D721Med (cell line): ENCODE results near the gene NPIPA8.
"Not testable (repeated sequence)": the region's sequence is repeated elsewhere in the genome, so short reads cannot be mapped to it uniquely, and the experiment has no call there.

Experiments used
- DNase-seq: peaks from one replicate; pipeline ENCODE4 v3.0.0; 2011; ENCODE audit warnings: low spot score; ENCODE audit not compliant: insufficient read length
- FAIRE-seq: peaks from 2 replicates; lab custom pipeline; 2011; peaks lifted over from hg19 to GRCh38; lab: Jason Lieb, UNC

The NPIPA8 gene

DNA sequence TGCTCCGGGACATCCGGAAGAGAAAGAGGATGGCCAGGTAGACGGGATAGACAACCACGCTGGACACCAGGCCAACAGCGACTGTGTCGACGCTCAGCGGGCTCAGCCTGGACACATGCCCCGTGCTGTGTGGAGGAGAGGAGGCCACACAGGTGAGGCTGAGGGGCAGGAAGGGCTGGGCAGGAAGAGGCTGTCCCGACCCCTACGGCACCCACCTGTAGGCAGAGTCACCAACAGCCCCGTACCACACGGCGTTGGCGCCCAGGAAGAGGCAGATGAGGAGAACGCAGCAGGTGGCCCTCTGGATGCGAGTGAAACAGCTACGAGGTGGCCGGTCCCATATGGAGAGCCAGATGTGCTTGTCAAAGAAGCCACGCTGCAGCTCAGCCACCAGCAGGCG, at the start of gene NPIPA8:
Gene NPIPA8, minus strand, starts transcription at position 101 of the 400 bp plus-strand sequence. CDS start 4,074 bp downstream, outside the sequence.
- not testable (repeated sequence) for DNase-seq, FAIRE-seq

DNA sequence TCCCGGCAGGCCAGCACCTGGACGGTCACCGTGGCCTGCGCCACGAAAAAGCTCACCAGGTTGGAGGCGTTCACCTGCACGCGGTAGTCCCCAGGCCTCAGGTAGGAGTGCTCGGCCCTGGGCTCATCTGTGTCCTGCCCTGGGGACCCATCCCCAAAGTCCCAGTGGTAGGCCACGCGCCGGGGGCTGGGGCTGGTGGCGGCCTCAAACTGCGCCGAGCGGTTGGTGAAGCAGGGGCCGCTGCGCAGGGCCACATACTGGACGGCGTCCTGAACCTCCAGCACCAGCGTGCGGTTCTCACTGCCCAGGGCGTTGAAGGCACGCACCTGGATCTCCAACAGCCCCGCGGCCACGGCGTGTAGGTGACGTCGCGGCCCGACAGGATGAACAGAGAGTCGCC, 48.7 kb upstream of the NPIPA8 start:
- not testable (repeated sequence) for FAIRE-seq, DNase-seq

DNA sequence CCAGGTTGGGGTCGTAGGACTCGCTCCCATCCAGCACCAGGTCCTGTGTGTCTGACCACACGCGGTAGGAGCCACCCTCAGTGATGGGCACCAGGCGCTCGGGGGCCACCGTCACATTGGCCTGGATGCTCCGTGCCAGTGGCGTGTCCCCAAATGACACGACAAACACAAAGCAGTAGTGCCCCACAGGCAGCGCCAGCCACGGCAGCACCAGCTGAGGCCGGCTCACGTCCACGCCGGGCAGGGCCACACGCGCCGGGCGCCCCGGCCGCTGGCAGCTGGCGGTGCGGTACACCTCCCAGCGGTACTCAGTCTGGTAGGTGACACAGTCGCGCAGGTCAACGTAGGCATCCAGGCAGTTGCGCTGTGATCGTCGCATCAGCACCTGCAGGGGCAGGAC, 48.3 kb upstream of the NPIPA8 start:
- not testable (repeated sequence) for FAIRE-seq, DNase-seq

- FAIRE-seq, DNase-seq: not testable (repeated sequence)
Measured at GRCh38 chr16:18384098-18384636, 47.6 kb upstream of the NPIPA8 start.

DNA sequence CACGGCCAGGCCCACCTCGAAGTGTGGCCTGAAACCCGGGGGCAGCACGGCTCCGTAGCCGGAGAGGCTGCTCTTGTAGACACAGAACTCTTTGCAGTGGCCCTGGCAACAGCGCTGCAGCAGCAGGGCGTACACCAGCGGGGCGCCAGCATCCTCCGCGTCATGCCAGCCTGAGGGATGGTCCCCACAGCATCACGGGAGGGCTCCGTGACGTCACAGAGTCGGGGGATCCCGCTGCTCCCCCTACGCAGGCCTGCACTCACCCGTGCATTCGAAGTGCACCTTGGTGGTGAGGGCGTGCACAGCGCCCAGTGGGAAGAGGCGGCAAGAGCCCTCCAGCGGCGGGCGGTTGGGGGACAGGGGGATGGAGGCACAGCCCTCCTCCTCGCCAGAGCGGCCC, 46.2 kb upstream of the NPIPA8 start:
- DNase-seq, FAIRE-seq: not testable (repeated sequence)

DNA sequence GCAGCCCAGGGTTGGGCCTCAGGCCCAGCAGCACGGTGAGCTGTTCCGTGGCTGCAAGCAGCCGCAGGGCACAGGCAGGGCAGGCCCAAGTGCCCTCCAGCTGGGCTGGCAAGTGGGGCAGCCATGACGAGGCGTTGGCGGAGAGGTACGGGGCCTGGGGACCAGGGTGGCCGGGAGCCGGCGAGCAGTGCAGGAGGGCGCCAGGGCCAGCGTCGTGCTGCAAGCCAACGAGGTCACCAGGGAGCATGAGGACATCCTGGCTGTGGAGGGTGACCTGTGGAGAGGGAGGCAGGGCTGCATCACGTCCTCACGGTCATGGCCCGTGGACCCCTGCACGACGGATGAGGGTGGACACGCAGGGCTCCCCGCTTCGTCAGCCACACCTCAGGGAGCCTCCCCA, 11.2 kb upstream of the NPIPA8 start:
- FAIRE-seq, DNase-seq: not testable (repeated sequence)

DNA sequence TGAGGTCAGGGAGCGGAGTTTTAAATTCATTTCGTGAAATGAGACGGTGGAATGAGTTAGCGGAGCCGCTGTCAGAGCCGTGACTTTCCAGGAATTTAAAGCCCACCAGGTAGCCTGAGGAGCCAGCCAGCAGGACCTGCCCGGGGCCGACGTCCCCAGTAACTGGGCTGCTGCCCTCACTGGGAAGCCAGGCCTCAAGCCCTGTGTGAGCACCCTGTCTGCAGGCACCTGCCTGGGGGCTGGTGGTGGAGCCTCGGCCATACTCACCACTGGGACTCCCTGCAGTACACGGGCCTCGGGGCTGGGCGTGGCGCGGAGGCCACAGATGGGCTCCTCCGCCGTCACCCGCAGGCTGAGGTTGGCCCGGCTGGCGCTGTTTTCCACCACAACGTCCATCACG, 10.5 kb upstream of the NPIPA8 start:
- FAIRE-seq, DNase-seq: not testable (repeated sequence)

DNA sequence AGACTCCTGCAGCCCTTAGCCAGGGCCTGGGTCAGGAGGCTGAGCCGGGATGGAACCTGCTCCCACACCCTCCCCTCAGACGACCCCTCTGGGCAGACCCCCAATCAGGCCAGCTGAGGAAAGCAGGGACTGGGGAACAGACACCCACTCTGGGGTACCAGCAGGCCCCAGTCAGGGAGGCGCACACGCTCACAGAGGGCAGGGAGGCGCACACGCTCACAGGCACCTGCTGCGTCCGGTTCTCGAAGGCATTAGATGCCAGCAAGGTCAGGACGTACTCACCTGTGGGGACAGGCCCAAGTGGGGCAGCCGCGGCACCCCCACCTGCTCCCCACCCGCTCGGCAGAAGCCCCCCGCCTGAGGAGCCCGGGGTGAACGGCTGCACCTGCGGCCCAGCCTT, 8.1 kb upstream of the NPIPA8 start:
- not testable (repeated sequence) for FAIRE-seq, DNase-seq

- DNase-seq, FAIRE-seq: not testable (repeated sequence)
Measured at GRCh38 chr16:18341986-18342385, 5.5 kb upstream of the NPIPA8 start.

GRCh38 chr16:18341417-18341960, 5.0 kb upstream of the NPIPA8 start:
- FAIRE-seq, DNase-seq: not testable (repeated sequence)

DNA sequence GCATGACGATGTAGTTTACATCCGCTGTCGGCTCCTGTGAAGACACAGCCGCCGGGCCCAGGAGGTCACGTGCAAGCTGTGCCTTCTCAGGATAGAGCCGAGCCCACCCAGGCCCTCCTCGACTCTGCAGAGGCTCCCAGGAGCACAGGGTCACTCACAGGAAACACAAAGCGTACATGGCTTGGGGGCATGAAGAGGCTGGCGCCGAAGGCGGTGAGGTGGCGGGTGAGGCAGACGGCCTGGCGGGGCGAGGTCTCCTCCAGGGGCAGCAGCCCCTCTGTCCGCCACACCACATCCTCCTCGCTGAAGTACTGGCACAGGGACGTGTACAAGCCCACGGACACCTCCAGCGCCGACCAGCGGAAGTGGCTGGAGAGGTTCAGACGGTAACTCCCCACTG, 2.7 kb upstream of the NPIPA8 start:
- not testable (repeated sequence) for DNase-seq, FAIRE-seq

- DNase-seq, FAIRE-seq: not testable (repeated sequence)
Measured at GRCh38 chr16:18311811-18312210, 24.7 kb downstream of the NPIPA8 start.

DNA sequence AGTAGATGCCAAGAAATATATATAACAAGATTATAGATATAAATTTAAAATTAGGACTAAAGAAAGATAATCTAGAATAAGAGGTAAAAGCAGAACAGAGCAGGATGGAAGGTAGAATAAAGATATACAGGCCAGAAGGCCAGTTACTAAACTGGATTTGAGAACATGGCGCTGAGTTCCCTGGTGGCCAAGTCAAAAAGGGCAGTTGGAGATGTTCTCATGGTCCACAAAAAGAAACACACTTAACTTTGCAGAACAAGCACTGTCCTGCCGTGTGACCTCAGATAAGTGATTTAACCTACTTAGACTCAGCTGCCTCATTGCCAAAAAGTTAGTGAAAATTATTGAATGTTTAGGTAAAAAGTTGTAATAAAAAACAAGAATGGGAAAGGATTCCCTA, 27.4 kb downstream of the NPIPA8 start:
- not testable (repeated sequence) for FAIRE-seq, DNase-seq

- FAIRE-seq, DNase-seq: not testable (repeated sequence)
Measured at GRCh38 chr16:18307241-18307640, 29.3 kb downstream of the NPIPA8 start.

DNA sequence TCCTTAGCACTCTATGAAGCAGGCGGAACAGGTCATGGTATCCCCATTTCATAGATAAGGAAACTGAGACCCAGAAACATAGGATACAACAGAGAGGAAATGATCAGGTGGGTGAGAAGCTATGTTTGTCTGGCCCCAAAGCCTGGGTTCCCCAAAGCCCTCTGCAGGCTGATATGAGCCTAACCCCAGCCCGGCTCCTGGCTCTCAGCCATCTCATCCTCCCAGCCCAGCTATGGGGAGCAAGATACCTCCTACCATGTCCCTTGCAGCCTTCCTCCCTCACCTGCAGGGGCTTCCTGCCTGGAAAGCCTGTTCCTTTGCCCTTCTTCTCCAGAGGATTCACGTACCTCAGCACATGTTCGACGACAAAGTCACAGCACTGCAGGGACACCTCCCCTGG, 30.5 kb downstream of the NPIPA8 start:
- not testable (repeated sequence) for DNase-seq, FAIRE-seq

- not testable (repeated sequence) for DNase-seq, FAIRE-seq
Measured at GRCh38 chr16:18303059-18303706, 33.4 kb downstream of the NPIPA8 start.

DNA sequence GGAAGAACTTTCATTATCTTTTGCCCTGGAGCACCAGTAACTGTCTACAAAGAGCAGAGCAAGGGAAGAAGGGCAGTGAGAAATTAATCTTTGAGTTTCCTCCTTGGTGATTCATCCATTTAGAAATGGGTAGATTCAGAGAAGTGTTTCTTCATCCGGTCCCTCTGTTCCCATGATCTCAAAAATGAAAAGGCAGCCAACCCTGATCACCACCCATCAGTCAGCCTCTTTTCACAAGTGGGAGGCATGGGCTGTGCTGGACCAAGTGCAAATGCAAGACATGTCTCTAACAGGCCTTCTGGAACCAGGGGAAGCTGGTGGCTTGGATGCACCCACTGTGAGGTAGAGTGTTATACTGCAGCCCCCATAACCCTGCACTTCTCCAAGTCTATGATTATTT, 38.8 kb downstream of the NPIPA8 start:
- not testable (repeated sequence) for FAIRE-seq, DNase-seq

DNA sequence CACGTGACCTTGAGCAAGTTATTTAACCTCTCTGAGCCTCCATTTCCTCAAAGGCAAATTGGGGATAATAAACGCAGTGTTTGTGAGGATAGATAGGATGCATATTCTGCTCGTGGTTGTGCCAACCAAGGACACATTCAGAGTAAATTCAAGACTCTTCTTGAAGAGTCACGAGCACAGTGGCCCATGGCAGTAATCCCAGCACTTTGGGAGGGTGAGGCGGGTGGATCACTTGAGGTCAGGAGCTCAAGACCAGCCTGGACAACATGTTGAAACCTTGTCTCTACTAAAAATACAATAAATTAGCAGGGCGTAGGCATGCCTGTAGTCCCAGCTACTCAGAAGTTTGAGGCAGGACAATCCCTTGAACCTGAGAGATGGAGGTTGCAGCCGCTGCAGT, 39.6 kb downstream of the NPIPA8 start:
- not testable (repeated sequence) for DNase-seq, FAIRE-seq

GRCh38 chr16:18294371-18294770, 42.2 kb downstream of the NPIPA8 start:
- FAIRE-seq, DNase-seq: not testable (repeated sequence)

- FAIRE-seq, DNase-seq: not testable (repeated sequence)
Measured at GRCh38 chr16:18293337-18293956, 43.1 kb downstream of the NPIPA8 start.
